HG03571 (cell line): Measurements from ENCODE around the gene PRKAG3.

Experiments used
- ATAC-seq: cut with Tn5 transposase; IDR thresholded peaks from one replicate; pipeline ENCODE4 v1.9.1; 2021; ENCODE audit not compliant: unreplicated experiment

Gene PRKAG3

DNA sequence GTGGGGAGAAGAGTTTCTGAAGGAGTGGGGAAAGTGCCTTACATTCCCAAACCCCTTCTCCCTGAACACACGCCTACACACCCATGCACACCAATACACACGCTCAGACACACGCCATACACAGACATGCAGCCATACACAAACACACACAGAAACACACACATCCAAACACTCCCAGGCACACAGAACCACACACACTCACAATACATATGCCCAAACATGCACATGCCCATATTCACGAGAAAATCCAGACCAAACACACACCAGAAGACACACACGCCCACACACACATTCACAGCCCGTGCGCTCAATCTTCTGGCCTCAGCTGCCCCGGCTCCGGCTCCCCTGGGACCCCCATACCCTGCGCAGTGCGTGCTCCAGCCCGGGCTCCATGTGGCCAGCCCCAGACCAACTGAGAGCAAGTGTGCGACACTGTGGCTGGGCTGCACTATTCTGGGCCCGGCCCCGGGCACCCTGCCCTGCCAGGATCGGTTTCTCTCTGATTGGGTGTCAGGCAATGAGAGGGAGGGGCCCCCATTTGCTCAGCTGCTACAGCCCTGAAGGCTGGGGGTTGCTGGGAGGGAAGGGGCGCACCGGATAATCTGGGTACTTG, at the start of gene PRKAG3:
Gene PRKAG3 (minus strand): TSS at position 426 of the 613 bp plus-strand sequence.
- ATAC-seq = no peak

DNA sequence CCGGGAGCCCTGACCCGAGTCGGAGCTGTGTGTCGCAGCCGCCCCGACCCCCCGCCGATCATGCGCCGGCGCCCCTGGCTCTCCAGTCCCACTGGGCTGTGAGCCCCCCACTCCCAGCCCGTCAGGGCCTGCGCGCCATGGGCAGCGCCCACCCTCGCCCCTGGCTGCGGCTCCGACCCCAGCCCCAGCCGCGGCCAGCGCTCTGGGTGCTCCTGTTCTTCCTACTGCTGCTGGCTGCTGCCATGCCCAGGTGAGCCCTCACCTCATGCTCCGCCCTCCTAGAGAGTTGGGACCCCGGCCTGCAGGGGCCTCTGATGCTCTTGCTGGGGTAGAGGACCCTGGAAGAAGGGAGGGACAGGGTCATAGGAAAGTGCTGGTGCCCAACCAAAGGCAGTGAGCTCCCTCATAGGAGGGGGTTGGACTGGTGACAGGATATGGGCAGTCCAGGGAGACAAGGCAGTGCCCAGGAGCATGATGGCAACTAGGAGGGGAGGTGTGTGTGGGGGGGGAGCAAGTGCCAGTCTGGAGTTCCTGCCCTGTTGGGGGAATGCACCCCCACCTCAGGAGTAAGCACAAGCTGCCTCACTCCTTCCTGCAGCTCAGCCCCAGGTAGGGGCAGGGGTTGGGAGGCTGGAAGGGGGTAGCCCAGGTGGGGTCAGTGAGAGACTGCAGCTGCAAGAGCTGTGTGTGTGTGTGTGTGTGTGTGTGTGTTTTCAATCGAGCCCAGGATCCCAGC, 49.4 kb upstream of the PRKAG3 start:
- no peak for ATAC-seq

DNA sequence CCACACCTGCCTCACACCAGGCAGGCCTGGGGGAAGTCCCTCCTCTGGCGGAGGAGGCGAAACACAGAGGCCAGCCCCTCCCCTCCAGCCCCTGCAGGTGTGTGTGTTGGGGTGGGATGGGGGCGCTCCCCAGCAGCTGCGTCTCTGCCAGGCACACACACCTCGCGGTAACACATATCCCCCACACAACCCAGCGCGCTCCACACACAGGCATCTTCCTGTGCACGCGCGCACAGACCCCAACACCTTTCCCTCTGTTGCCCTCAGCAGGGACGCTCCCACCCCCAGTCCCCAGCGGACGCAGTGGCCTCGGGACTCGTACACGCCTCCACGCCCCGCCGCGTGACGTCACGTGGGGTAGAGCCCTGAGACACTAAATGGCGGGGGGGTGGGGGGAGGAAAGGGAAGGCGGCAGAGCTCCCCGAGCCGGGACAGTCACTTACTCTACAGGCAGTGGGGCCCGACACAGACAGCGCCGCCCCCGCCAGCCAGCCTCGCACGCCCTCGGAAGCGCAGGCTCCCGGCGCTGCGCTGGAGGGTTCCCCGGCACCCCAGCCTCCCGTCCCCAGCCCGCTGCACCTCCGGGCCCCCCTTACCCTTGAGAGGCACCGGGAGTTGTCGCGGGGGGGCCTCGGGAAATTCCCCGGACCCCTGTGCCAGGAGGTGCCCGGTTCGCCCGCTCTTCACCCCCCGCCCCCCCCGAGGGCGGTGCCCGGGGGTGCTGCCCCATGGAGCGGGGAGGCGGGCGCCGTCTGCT, 48.7 kb upstream of the PRKAG3 start, which contains the start of gene WNT10A:
Gene WNT10A (plus strand): TSS at position 751 of the 757 bp plus-strand sequence. CDS start 144 bp downstream, outside the sequence.
- ATAC-seq = peak; percentile 66

DNA sequence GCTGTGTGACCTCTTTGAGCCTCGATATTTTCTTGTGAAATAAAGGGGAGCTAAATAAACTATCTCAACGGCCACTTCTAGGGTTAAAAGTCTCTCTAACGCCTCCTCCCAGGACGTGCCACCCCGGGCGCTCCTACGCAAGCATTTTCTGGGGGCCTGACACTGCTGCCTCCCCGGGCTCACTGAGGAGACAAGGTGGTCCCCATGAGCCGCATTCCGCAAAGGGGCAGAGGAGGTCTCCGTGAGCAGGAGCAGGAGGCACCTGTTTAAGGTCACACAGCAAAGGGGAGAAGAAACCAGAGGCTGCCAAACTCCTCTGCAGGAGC, 48.1 kb upstream of the PRKAG3 start:
- ATAC-seq = no peak

DNA sequence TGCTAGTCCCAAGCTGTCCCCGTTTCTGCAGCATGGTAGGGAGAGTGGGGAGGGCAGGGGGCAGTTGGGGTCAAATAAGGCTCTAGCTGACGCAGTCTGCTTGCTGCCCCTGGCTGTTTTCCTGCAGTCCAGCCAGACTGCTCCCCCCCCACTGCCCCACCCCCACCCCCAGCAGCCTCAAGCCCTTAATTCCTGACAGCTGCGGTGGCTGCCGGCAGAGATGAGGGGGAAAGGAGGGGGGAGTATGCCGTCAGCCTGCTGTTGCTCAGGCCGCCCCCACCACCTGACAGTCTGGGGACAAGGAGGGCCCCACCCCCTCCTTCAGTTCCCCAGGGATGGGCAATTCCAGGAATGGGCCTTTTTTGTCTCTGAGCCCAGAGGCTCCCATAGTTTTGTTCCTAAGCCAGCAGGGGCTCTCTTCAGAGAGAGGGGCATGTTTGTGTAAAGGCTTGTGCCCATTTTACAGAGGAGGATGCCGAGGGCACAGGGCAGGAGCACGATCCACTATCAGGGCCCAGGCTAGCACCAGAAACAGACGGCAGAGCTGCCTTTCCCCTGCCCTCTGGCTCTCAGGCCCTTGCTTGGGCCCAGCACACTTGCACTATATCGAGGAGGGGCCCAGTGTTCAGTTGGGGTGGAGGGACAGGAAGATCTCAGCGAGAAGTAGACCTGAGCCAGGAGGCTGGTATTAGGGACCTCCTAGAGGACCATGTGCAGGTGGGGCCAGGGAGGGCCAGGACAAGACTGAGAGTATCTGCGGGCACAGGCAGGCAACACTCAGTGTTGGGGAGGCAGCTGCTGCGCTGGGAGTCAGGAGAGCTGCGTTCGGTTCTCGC, 47.5 kb upstream of the PRKAG3 start:
- no peak for ATAC-seq

DNA sequence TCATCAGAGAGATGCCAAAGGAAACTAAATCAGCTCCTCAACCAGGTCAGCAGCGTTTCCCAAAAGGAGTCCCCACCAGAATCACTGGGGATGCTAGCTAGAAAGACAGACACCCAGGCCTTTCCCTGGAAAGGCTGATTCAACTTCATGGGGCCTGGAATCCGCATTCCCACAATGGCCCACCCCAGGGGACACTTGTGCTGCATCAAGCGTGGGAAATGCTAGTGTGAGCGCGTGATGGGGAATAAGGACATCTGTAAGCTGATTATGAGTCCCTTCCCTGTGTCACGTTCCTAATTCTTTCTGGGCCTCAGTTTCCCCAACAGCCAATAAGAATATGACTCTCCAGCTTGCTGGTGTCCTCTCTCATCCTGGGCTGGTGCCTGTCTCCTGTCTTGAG, 46.9 kb upstream of the PRKAG3 start:
- no peak for ATAC-seq

DNA sequence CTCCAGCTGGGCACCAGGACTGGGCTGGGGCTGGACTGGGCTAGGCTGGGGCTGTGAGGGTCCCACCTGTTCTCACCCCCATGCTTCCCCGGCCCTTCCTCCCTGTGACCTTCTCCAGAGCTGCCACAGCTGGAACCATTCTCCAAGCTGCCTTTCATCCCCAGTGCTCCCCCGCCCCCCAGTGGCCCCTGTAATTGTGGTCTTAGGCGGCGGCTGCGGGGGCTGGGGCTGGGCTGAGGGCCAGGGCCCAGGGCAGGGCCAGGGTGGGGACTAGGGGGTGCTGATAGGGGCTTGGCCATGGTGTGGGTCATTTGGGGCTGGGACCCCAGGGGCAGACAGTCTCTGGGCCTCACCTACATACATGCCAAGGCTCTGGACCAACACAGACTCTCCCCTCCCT, 46.3 kb upstream of the PRKAG3 start:
- ATAC-seq = no peak

DNA sequence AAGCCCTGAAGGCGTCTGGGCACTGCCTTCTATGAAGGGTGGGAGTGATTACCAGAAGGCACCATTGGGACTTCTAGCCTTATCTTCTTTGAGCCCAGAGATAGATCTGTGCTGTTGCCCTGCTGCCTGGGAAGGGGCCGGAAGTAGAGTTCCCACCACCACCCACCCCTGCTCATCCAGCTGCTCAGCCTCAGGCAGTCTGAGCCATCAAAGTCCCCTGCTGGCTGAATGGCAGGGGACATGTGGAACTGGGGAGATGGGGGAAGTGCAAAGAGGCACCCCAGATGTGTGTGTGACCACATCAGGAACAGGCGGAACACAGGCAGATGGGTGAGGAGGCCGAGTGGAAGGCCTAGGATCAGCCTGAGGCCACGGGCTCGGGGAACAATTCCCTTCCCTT, 45.7 kb upstream of the PRKAG3 start:
- ATAC-seq = no peak

DNA sequence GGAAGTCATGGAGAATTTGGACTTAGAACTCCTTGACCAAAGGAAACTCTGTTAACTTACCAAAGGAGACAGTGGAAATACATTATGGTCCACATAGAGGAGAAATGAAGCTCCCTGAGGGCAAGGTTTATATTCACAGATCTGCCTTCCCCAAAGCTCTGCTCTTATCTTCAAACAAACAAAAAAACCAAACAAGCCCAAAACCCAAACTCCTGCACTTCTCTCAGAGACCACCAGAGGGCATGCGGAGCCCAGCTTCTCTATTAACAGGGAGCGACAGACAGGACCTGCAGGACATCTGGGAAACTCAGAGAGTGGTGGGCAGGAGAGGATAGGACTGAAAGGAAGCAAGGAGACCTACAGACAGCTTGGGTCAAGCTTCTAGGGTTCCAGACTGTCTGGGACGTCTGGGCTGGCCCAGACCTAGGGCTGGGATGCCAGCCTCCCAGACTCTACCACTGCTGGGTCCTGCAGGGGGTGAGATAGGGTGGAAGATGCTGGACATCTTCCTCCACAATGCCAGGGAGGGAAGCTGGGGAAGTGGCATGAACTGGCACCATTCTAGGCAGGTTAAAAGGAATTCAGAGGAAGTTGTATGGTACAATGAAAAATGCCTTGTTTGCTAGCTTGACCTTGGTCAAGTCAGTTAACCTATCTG, 45.1 kb upstream of the PRKAG3 start:
- no peak for ATAC-seq

DNA sequence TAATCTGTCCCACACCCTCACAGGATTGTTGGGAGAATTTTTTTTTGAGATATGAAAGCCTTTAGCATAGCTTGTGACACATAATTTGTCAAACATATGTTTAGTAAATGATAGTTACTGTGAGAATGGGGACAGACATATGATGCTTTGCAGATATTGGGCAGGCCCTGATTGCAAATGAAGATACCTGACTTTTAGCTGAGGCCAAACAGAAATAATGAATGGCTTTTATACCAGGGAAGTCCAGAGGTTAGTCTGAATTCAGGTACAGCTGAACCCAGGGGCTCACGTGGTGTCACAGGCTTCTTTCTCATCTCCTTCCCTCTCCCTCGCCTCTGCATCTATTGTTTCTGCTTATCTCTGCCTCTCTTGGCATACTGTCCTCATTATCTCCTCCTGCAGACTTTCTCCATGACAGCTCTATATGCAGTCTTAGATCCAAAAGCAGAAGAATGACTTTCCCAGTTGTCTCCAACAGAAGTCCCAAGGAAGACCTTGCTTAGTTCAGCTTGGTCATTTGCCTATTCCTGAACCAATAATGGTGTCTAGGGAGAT, 44.2 kb upstream of the PRKAG3 start:
- no peak for ATAC-seq

DNA sequence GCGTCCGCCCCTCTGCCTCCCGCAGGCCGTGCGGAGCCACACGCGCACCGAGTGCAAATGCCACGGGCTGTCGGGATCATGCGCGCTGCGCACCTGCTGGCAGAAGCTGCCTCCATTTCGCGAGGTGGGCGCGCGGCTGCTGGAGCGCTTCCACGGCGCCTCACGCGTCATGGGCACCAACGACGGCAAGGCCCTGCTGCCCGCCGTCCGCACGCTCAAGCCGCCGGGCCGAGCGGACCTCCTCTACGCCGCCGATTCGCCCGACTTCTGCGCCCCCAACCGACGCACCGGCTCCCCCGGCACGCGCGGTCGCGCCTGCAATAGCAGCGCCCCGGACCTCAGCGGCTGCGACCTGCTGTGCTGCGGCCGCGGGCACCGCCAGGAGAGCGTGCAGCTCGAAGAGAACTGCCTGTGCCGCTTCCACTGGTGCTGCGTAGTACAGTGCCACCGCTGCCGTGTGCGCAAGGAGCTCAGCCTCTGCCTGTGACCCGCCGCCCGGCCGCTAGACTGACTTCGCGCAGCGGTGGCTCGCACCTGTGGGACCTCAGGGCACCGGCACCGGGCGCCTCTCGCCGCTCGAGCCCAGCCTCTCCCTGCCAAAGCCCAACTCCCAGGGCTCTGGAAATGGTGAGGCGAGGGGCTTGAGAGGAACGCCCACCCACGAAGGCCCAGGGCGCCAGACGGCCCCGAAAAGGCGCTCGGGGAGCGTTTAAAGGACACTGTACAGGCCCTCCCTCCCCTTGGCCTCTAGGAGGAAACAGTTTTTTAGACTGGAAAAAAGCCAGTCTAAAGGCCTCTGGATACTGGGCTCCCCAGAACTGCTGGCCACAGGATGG, 42.0 kb upstream of the PRKAG3 start:
- no peak for ATAC-seq

DNA sequence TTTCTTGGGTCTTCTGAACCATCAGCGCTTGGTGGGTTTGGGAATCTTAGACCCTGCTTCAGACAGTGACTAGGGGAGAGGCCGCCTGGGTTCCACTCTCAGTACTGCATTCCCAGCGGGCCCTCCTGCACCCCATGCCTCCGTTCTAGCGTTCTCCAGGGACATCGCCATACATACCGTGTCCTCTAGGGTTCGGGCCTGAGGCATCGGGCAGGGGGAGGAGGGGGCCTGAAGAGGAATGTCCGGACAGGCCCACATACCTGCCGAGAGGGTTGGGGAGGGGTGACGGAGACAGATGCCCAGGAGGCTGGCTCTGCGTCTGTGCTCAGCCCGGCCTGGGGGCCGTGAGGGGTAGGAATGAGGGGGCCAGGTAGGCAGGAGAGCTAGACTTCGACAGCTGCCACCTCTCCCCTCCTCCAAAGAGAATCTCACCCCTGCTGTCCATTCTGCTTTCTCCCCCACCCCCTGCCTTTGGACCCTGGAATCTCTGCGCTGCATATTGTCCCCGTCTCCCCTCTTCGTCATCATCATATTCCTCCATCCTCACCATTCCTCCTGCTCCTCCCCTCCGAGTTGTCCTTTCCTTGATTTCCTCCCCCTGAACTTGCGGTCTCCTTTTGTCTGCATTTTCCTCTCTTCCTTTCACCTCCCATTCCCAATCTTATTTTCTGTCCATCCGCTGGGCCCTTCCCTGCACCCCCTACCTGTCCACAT, 41.2 kb upstream of the PRKAG3 start:
- ATAC-seq = no peak

DNA sequence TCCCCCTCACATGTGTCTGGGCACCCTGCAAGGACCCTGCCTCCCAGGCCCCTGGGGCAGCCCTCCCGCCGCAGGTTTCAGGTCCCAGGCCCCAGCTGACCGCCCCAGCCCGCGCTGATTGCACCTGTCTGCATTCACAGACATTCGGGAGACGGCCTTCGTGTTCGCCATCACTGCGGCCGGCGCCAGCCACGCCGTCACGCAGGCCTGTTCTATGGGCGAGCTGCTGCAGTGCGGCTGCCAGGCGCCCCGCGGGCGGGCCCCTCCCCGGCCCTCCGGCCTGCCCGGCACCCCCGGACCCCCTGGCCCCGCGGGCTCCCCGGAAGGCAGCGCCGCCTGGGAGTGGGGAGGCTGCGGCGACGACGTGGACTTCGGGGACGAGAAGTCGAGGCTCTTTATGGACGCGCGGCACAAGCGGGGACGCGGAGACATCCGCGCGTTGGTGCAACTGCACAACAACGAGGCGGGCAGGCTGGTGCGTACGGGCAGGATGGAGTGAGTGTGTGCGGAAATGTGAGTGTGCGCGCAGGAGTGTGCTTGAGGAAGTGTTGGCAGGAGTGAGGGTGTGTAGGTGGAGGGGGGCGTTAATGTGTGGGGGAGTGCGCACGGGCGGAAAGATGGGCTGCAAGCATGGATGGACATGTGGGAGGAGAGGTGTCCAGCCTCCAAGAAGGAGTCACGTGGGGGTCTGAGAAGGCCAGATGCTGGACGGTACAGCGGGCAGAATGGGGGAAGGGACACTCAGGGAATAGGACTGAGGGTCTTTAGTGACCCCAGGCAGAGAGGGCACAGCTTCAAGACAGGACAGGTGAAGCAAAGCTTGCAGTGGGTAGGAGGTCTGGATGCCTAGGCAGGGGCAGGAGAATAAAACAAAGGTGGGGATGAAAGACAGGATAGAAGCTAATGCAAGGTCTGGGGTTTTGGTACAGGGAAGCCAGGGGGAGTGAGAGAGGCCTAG, 40.0 kb upstream of the PRKAG3 start:
- no peak for ATAC-seq

DNA sequence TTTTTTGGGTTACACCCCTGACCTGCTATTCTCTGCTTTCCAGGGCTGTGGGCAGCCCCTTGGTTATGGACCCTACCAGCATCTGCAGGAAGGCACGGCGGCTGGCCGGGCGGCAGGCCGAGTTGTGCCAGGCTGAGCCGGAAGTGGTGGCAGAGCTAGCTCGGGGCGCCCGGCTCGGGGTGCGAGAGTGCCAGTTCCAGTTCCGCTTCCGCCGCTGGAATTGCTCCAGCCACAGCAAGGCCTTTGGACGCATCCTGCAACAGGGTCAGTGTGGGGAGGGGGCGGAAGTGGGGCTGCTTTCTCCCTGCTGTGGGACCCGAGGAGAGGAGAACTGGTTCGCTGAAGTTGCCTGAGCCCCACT, 39.4 kb upstream of the PRKAG3 start:
- ATAC-seq = no peak

DNA sequence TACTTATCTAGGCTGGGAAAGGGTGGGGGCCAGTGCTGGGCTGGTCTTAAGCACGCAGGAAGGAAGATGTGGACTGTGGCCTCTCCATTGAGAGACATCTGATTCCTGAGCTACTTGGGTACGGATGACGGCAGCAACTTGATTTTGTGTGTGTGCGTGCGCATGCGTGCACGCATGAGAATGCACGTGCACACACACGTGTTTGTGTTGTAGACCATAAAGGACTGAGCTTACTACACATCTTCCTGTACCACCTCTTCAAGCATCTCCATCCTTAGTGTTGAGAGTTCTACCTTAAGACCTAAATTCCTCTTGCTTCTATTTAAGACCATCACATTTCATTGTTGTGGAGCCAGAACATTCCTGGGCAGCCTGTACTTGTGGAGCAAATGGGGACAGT, 37.5 kb upstream of the PRKAG3 start:
- ATAC-seq = no peak

DNA sequence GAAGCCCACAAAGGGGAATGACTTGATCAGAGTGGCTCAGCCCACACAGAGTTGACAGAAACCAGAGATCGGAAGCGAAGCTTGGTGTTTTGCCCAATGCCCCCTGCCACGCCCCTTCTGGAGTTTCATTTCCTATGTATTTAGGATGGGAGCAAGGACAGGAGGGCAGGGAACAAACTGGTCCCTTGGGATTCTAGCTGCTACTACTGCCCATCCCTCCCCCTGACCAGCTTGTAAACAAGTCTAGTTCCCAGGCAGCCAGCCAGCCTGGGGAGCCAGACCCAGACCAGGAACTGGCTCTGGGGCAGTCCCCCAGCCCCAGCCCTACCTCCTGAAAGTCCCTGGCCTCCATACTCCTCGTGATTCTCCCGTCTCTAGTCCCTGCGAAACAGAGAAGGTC, 36.3 kb upstream of the PRKAG3 start:
- no peak for ATAC-seq

DNA sequence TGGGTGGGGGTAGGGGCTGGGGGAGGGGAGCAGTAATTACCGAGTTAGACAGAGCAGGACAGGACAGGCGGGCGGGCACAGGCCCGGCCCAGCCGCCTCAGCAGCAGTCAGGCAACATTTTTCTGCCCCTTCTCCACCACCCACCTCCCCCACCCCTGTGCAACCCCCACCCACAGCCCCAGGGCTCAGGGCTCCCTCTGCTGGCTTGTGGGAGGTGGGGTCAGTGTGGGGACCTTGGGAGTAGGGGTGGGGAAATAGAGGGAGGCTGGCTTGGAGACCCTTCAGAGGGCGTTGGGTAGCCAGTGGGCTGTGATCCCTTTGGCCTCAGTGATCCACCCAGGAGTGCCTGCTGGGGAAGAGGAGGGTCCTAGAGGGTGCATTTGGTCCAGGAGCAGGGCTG, 34.4 kb upstream of the PRKAG3 start:
- no peak for ATAC-seq

DNA sequence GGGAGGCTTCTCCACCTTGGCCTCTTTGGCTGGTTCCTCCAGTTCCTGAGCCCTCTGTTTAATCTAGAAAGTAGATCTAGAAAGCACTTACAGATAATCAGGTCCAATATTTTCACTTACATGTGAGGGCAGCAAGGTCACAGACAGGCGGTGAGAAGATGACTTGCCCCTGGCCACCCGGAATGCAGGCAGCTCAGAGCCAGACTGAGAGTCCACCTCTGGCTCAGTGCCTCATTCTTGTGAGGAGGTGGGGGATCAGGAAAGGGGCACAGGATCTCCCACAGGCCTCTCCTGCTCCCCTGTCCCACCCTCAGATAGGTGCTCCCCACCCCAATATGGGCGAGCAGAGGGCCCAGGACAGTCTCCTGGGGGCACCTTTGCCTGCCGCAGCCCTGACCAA, 33.8 kb upstream of the PRKAG3 start:
- no peak for ATAC-seq
